Activated CD4-positive, alpha-beta T cell treated with anti-CD3 and anti-CD28 coated beads for 36 hours (primary cell): ENCODE results near the gene KCNJ12. TPM values are rescaled to one million over a fixed set of nuclear protein-coding genes. Genes with fewer than 3 reads are reported as not detected.

Experiments used
- ATAC-seq: fragments of 200-7000 bp; cut with Tn5 transposase; one replicate; pipeline ENCODE4 v1.10.0; 2021; ENCODE audit warnings: mild to moderate bottlenecking, moderate library complexity
- CTCF ChIA-PET: fragments of 350-600 bp; sonication (Branson Sonifier 250); formaldehyde crosslinking; loops from one replicate; lab custom pipeline; 2021; ENCODE audit warnings: antibody characterized with exemption; lab: Charles Lee
- POLR2A ChIA-PET: fragments of 350-600 bp; sonication (Branson Sonifier 250); formaldehyde crosslinking; loops from one replicate; lab custom pipeline; 2021; ENCODE audit warnings: antibody characterized with exemption, inconsistent platforms; lab: Charles Lee
- DNase-seq: peaks from one replicate; pipeline ENCODE4 v3.0.0-alpha.2; 2020
- H3K27ac Mint-ChIP-seq: one replicate; pipeline ENCODE4 v1.8.0; 2021; ENCODE audit warnings: mixed read lengths
- H3K27me3 Mint-ChIP-seq: one replicate; pipeline ENCODE4 v1.8.0; 2021; ENCODE audit warnings: mixed read lengths
- H3K36me3 Mint-ChIP-seq: one replicate; pipeline ENCODE4 v1.8.0; 2021; ENCODE audit warnings: low read depth, mixed read lengths
- H3K4me1 Mint-ChIP-seq: one replicate; pipeline ENCODE4 v1.8.0; 2021; ENCODE audit warnings: mixed read lengths
- H3K4me3 Mint-ChIP-seq: one replicate; pipeline ENCODE4 v1.8.0; 2021; ENCODE audit warnings: mild to moderate bottlenecking, moderate library complexity, mixed read lengths
- H3K9me3 Mint-ChIP-seq: one replicate; pipeline ENCODE4 v1.8.0; 2021; ENCODE audit warnings: low read depth, mixed read lengths
- intact Hi-C, 2 experiments: fragments of 100-400 bp; cut with DNase I in 1 of 2; cut with micrococcal nuclease in 1 of 2; formaldehyde crosslinking; loops; one replicate each; pipeline versions ENCODE4 v1.14.2 to v1.15.1; 2022 to 2024; cut with DNase I, micrococcal nuclease
- total RNA-seq, 2 experiments: library from RNA; stranded (reverse); gene quantifications; one replicate each; pipeline ENCODE4 v1.2.3, GENCODE V29; 2021

The KCNJ12 gene
- total RNA-seq, 2 experiments from 2014 or later = not detected

- POLR2A ChIA-PET = no interaction called here
- Mint-ChIP-seq H3K36me3 (no peaks in the 10 kb centered on the region), H3K4me1 (no peaks in the 10 kb centered on the region), H3K4me3 (no peak overlapping the region), H3K27me3 (no peaks in the 10 kb centered on the region), H3K9me3 (no peaks in the 10 kb centered on the region), H3K27ac (no peak overlapping the region)
- CTCF ChIA-PET = no interaction called here
- no peak for ATAC-seq
- intact Hi-C loops = no loop called here
- DNase-seq = no peak
These were observed 16.7 kb upstream of the KCNJ12 start for GRCh38 chr17:21359483-21359840.

GRCh38 chr17:21360048-21360447 is 16.1 kb upstream of the KCNJ12 start:
- DNase-seq = no peak
- CTCF ChIA-PET = no interaction called here
- intact Hi-C loops = no loop called here
- no peaks in the 10 kb centered on the region for H3K36me3 Mint-ChIP-seq
- POLR2A ChIA-PET = no interaction called here
- no peak overlapping the region for H3K4me3 Mint-ChIP-seq
- no peaks in the 10 kb centered on the region for H3K27me3 Mint-ChIP-seq
- no peak overlapping the region for H3K27ac Mint-ChIP-seq
- no peaks in the 10 kb centered on the region for H3K4me1 Mint-ChIP-seq
- H3K9me3 Mint-ChIP-seq = no peaks in the 10 kb centered on the region
- ATAC-seq = no peak

GRCh38 chr17:21361020-21361809 is 14.9 kb upstream of the KCNJ12 start:
- no peaks in the 10 kb centered on the region for H3K27me3 Mint-ChIP-seq
- ATAC-seq = no peak
- DNase-seq = no peak
- intact Hi-C loops = no loop called here
- H3K4me1 Mint-ChIP-seq = no peaks in the 10 kb centered on the region
- H3K9me3 Mint-ChIP-seq = no peaks in the 10 kb centered on the region
- H3K4me3 Mint-ChIP-seq = no peak overlapping the region
- H3K36me3 Mint-ChIP-seq = no peaks in the 10 kb centered on the region
- CTCF ChIA-PET = interaction anchor here (0.6 kb wide), 1 partner anchor 611 kb away, joined by 3 read pairs; no protein-coding TSS in a partner anchor
- POLR2A ChIA-PET = no interaction called here
- H3K27ac Mint-ChIP-seq = no peak overlapping the region

GRCh38 chr17:21362331-21362931 is 13.7 kb upstream of the KCNJ12 start:
- no peak for DNase-seq
- intact Hi-C loops = no loop called here
- Mint-ChIP-seq H3K9me3 (no peaks in the 10 kb centered on the region), H3K4me3 (no peak overlapping the region), H3K27ac (no peak overlapping the region), H3K27me3 (no peaks in the 10 kb centered on the region), H3K4me1 (no peaks in the 10 kb centered on the region), H3K36me3 (no peaks in the 10 kb centered on the region)
- ATAC-seq = no peak
- ChIA-PET CTCF (no interaction called here), POLR2A (no interaction called here)

GRCh38 chr17:21363776-21364642 is 12.1 kb upstream of the KCNJ12 start:
- no peak for DNase-seq
- intact Hi-C loops = no loop called here
- no peak overlapping the region for H3K4me3 Mint-ChIP-seq
- H3K27ac Mint-ChIP-seq = no peak overlapping the region
- H3K9me3 Mint-ChIP-seq = no peaks in the 10 kb centered on the region
- H3K27me3 Mint-ChIP-seq = no peaks in the 10 kb centered on the region
- no peaks in the 10 kb centered on the region for H3K4me1 Mint-ChIP-seq
- no peak for ATAC-seq
- POLR2A ChIA-PET = no interaction called here
- H3K36me3 Mint-ChIP-seq = no peaks in the 10 kb centered on the region
- CTCF ChIA-PET = interaction anchor here (0.9 kb wide), 1 partner anchor 150 kb away, joined by 3 read pairs; no protein-coding TSS in a partner anchor

GRCh38 chr17:21365016-21365415 is 11.1 kb upstream of the KCNJ12 start:
- intact Hi-C loops = no loop called here
- H3K27me3 Mint-ChIP-seq = no peaks in the 10 kb centered on the region
- no peaks in the 10 kb centered on the region for H3K36me3 Mint-ChIP-seq
- no peak overlapping the region for H3K4me3 Mint-ChIP-seq
- no peaks in the 10 kb centered on the region for H3K9me3 Mint-ChIP-seq
- ATAC-seq = no peak
- CTCF ChIA-PET = interaction anchor here (0.9 kb wide), 1 partner anchor 149 kb away, joined by 3 read pairs; no protein-coding TSS in a partner anchor
- POLR2A ChIA-PET = no interaction called here
- no peak overlapping the region for H3K27ac Mint-ChIP-seq
- no peaks in the 10 kb centered on the region for H3K4me1 Mint-ChIP-seq
- DNase-seq = no peak

GRCh38 chr17:21368545-21369246 is 7.5 kb upstream of the KCNJ12 start:
- DNase-seq (peak; percentile 30), ATAC-seq (peak; percentile 63)
- Mint-ChIP-seq H3K27ac (no peak overlapping the region), H3K27me3 (no peaks in the 10 kb centered on the region), H3K36me3 (no peaks in the 10 kb centered on the region), H3K4me1 (no peaks in the 10 kb centered on the region), H3K4me3 (no peak overlapping the region), H3K9me3 (no peaks in the 10 kb centered on the region)
- intact Hi-C loops = no loop called here
- POLR2A ChIA-PET = no interaction called here
- CTCF ChIA-PET = no interaction called here

GRCh38 chr17:21369395-21369794 is 6.8 kb upstream of the KCNJ12 start:
- intact Hi-C loops = no loop called here
- ChIA-PET CTCF (no interaction called here), POLR2A (no interaction called here)
- no peaks in the 10 kb centered on the region for H3K27me3 Mint-ChIP-seq
- no peak for ATAC-seq
- H3K4me3 Mint-ChIP-seq = no peak overlapping the region
- H3K9me3 Mint-ChIP-seq = no peaks in the 10 kb centered on the region
- no peak overlapping the region for H3K27ac Mint-ChIP-seq
- H3K36me3 Mint-ChIP-seq = no peaks in the 10 kb centered on the region
- H3K4me1 Mint-ChIP-seq = no peaks in the 10 kb centered on the region
- DNase-seq = no peak

- CTCF ChIA-PET = no interaction called here
- POLR2A ChIA-PET = no interaction called here
- Mint-ChIP-seq H3K4me3 (no peak overlapping the region), H3K27ac (no peak overlapping the region), H3K9me3 (no peaks in the 10 kb centered on the region), H3K36me3 (no peaks in the 10 kb centered on the region), H3K27me3 (peaks cover 5% of the 10 kb centered on the region), H3K4me1 (no peaks in the 10 kb centered on the region)
- intact Hi-C loops = no loop called here
- DNase-seq (no peak), ATAC-seq (no peak)
These were observed 5.7 kb upstream of the KCNJ12 start for GRCh38 chr17:21370430-21370829.

GRCh38 chr17:21371511-21372081 is 4.6 kb upstream of the KCNJ12 start:
- DNase-seq (no peak), ATAC-seq (no peak)
- Mint-ChIP-seq H3K36me3 (no peaks in the 10 kb centered on the region), H3K4me3 (no peak overlapping the region), H3K4me1 (peaks cover 3% of the 10 kb centered on the region), H3K9me3 (no peaks in the 10 kb centered on the region), H3K27ac (no peak overlapping the region), H3K27me3 (peaks cover 11% of the 10 kb centered on the region)
- POLR2A ChIA-PET = no interaction called here
- CTCF ChIA-PET = no interaction called here
- intact Hi-C loops = no loop called here
